HUES64 (cell line): ENCODE results near the gene HOXD3.

ENCODE experiments used
- H3K27ac ChIP-seq: 2 replicates; pipeline ENCODE4 v1.7.0; 2013; ENCODE audit warnings: low read depth, low read length, inconsistent platforms
- H3K27me3 ChIP-seq: 2 replicates; pipeline ENCODE4 v1.6.1; 2013; ENCODE audit warnings: mild to moderate bottlenecking, low read length; ENCODE audit not compliant: insufficient read depth
- H3K36me3 ChIP-seq: 2 replicates; pipeline ENCODE4 v1.6.1; 2013; ENCODE audit warnings: mild to moderate bottlenecking, low read length; ENCODE audit not compliant: insufficient read depth
- H3K4me1 ChIP-seq: 2 replicates; pipeline ENCODE4 v1.6.1; 2013; ENCODE audit warnings: mild to moderate bottlenecking, low read length, moderate library complexity; ENCODE audit not compliant: insufficient read depth
- H3K4me3 ChIP-seq: 2 replicates; pipeline ENCODE4 v1.5.1; 2013; ENCODE audit warnings: mild to moderate bottlenecking, low read length, moderate library complexity
- H3K9ac ChIP-seq: 2 replicates; pipeline ENCODE4 v1.6.1; 2013; ENCODE audit warnings: mild to moderate bottlenecking, low read depth, low read length
- H3K9me3 ChIP-seq: 2 replicates; pipeline ENCODE4 v1.6.1; 2013; ENCODE audit warnings: low read depth, low read length; ENCODE audit not compliant: insufficient read depth
- WGBS: fragments of 150-250, 120-280 bp; methylation state at CpG from one replicate; pipeline ENCODE4 v1.1.7; 2013; ENCODE audit warnings: missing lambda C conversion rate; 5-methylcytosine and 5-hydroxymethylcytosine counted together

HOXD3 gene

DNA sequence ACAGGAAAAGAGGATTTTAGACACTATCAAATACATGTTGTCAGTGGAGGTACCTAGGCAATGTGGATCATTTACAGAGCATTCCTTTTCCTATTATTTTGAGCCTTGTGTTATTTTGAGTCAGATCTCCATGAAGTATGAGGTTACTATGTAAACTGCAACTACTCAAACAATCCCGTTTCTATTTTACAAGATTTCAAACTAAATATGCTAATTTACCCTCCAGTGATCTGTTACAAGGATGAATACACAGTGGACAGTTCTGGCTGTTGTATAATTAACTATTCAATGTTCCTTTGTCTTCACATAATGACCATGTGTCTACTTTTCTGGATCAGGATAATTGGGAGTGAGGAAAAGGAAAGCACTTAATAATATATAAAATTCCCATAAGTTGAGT, 35.9 kb downstream of the HOXD3 start:
- H3K27me3 ChIP-seq = peaks cover 95% of the 10 kb centered on the region
- no peaks in the 10 kb centered on the region for H3K36me3 ChIP-seq
- H3K4me3 ChIP-seq = no peak overlapping the region
- H3K4me1 ChIP-seq = peaks cover 25% of the 10 kb centered on the region
- H3K9me3 ChIP-seq = no peaks in the 10 kb centered on the region
- WGBS = no CpG with 5 or more reads among the region's 1 CpG
- H3K27ac ChIP-seq = no peak overlapping the region
- H3K9ac ChIP-seq = no peak overlapping the region

DNA sequence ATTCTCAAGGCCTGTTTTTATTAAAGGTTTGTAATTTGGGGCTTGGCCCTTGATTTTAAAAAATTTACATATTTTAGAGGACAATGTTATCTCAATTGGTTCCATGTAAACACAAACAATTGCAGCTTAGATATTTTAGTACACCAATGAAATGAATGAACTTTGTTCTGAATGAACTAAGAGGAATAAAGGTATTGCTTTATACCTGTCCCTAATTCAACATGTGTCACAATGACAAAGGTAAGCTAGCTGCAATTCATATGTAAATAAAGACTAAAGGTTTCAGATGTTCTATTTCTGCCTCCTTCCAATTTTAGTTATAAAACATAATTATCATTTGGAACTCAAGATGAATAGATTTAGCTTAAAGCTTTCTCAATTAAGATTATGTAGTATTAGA, 42.8 kb downstream of the HOXD3 start:
- Histone ChIP-seq H3K9ac (no peak overlapping the region), H3K27ac (no peak overlapping the region), H3K9me3 (no peaks in the 10 kb centered on the region), H3K27me3 (peaks cover 52% of the 10 kb centered on the region), H3K4me1 (no peaks in the 10 kb centered on the region), H3K4me3 (no peak overlapping the region), H3K36me3 (no peaks in the 10 kb centered on the region)

DNA sequence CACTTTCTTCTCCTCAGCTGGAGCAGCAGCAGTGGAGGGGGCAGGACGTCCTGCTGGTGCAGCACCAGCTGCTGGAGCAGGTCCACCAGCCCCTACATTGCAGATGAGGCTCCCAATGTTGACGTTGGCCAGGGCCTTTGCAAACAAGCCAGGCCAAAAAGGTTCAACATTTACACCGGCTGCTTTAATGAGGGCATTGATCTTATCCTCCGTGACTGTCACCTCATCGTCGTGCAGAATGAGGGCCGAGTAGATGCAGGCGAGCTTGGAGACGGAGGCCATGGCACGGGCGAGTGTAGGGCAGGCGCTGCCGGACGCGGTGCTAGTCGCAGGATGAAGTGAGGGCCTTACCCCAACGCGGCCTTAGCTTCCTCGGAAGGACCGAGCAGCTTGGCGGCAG, 43.9 kb downstream of the HOXD3 start:
- Histone ChIP-seq H3K9ac (no peak overlapping the region), H3K27ac (no peak overlapping the region), H3K4me3 (no peak overlapping the region), H3K9me3 (no peaks in the 10 kb centered on the region), H3K36me3 (no peaks in the 10 kb centered on the region), H3K4me1 (no peaks in the 10 kb centered on the region), H3K27me3 (peaks cover 47% of the 10 kb centered on the region)
- WGBS = 90% methylated on average over 21 of the region's 21 CpGs

DNA sequence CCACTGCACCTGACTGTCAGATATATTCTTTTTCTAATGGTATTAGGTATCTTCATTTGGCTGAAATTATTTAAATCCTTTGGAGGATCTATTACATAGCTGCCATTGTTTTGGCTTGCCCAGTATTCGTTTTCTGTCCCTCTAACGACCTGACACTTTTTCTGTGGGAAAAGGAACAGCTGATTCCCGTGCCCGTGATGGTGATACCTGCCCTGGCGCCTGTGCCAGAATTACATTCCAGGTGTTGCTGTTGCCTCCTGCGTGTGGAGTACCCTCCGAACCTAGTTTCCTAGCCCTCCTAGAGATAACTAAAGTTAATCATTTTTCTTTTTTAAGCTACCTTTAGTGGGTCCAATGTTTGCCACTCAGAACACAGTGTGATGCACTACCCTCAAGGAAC, 45.4 kb downstream of the HOXD3 start:
- Histone ChIP-seq H3K4me3 (no peak overlapping the region), H3K36me3 (no peaks in the 10 kb centered on the region), H3K9me3 (no peaks in the 10 kb centered on the region), H3K4me1 (no peaks in the 10 kb centered on the region), H3K27ac (no peak overlapping the region), H3K27me3 (peaks cover 35% of the 10 kb centered on the region), H3K9ac (no peak overlapping the region)
- 89% methylated on average over 7 of the region's 7 CpGs for WGBS

DNA sequence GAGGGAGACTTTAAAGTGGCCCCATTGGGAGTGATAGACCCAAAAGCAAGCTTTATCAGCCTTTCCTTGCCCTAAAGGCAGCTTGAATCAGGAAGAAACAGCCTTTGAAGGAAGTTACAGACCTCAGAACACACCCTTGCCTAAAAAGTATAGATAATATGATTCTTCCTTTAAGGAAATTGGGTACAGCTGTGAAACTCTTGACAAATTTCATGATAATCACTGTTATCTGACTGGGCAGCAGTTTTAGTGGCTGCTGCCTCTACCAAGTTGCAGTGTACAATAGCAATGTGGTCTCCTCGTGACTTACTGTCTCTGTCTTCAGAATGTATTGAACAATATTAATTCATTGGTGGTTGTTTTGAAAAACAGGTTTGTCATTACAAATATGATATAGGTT, 48.0 kb downstream of the HOXD3 start:
- Histone ChIP-seq H3K27me3 (peaks cover 25% of the 10 kb centered on the region; the same call in 1 of the 2 replicates), H3K27ac (no peak overlapping the region), H3K36me3 (no peaks in the 10 kb centered on the region), H3K9me3 (no peaks in the 10 kb centered on the region), H3K4me1 (no peaks in the 10 kb centered on the region), H3K9ac (no peak overlapping the region), H3K4me3 (no peak overlapping the region)
- WGBS = 100% methylated on average over 1 of the region's 1 CpG

DNA sequence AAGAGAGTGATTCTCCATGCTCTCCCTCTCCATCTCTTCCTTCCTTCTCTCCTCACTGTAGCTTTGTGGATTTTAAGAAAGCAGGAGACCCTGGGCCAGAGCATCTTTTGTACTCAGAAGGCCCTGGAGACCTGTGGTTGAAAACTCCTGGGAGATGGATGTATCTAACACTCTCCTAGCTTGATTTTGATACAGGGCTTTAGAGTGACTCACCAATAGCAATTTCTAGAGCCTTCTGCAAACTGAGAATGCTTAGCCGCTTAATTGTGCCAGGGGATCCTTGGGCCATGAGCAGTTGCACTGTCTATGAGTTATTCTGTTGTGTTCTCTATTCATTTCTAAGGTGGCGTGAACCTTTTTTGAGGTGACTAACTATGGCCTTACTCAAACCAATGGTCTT, 49.0 kb downstream of the HOXD3 start:
- Histone ChIP-seq H3K9me3 (no peaks in the 10 kb centered on the region), H3K4me3 (no peak overlapping the region), H3K9ac (no peak overlapping the region), H3K36me3 (no peaks in the 10 kb centered on the region), H3K4me1 (no peaks in the 10 kb centered on the region), H3K27me3 (peaks cover 20% of the 10 kb centered on the region; the same call in 1 of the 2 replicates), H3K27ac (no peak overlapping the region)
- 98% methylated on average over 2 of the region's 2 CpGs for WGBS

DNA sequence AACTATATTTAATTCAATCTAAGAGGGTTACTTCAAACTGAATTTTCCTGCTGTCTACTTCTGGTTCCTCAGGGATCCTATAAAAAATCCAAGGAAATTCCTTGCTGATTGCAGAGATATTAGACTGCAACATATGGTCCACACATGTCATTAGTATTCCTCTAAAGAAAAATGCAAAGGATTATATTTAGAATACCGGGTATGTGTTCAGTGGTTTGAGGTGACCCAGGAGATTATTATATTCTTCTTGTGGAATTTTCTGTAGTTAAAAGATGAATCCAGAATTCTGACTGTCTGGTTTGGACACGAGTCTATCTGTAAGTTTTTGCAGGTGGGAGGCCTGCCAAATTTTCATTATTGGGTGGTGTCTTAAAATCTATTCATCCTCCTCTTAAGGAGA, 49.6 kb downstream of the HOXD3 start:
- H3K27ac ChIP-seq = no peak overlapping the region
- no peaks in the 10 kb centered on the region for H3K36me3 ChIP-seq
- no peaks in the 10 kb centered on the region for H3K9me3 ChIP-seq
- H3K4me1 ChIP-seq = no peaks in the 10 kb centered on the region
- no peak overlapping the region for H3K4me3 ChIP-seq
- H3K9ac ChIP-seq = no peak overlapping the region
- H3K27me3 ChIP-seq = peaks cover 21% of the 10 kb centered on the region; the same call in 1 of the 2 replicates
- WGBS = 84% methylated on average over 2 of the region's 2 CpGs

DNA sequence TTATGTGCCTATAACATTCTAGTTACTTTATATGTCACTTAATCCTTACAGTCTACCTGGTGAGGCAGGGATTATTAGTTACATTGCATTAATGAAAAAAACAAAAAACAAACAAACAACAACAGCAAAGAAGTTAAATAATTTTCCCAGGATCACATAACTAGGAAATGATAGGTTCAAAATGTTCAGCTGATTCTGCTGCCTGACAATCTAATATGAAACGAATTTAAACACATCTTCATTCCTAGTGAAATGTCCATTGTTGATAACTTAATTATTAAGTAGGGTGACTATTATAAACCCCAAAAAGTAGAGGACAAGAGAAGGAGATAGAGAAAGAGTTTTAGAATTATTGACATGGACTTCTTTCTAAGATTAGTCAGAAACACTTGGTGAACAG, 54.0 kb downstream of the HOXD3 start:
- Histone ChIP-seq H3K4me3 (no peak overlapping the region), H3K9ac (no peak overlapping the region), H3K9me3 (no peaks in the 10 kb centered on the region), H3K27ac (no peak overlapping the region), H3K4me1 (no peaks in the 10 kb centered on the region), H3K27me3 (0 out of 2 replicates have a peak, but pooled peaks cover 3% of the 10 kb centered on the region), H3K36me3 (no peaks in the 10 kb centered on the region)
- no CpG with 5 or more reads among the region's 1 CpG for WGBS

DNA sequence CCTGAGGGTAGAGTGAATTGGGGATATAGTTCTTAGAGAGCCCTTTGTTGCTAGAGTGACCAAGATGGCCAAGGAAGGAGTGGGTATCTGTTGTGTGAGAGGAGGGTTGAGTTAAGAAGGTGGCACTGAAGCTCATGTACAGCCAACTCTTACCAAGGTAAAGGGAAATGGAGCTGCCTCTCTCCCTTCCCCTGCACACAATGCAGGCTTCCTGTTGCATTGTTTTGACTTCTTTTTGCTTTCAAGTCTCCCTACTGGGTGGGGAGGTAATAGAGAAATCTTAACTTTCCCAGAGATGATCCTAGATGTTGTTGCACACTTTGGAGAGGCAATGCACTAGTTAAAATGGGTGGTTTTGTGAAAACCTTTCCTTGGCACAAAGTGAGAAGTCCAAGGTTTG, 55.2 kb downstream of the HOXD3 start:
- Histone ChIP-seq H3K4me1 (no peaks in the 10 kb centered on the region), H3K27me3 (0 out of 2 replicates have a peak, but pooled peaks cover 3% of the 10 kb centered on the region), H3K27ac (no peak overlapping the region), H3K9ac (no peak overlapping the region), H3K36me3 (no peaks in the 10 kb centered on the region), H3K9me3 (no peaks in the 10 kb centered on the region), H3K4me3 (no peak overlapping the region)

DNA sequence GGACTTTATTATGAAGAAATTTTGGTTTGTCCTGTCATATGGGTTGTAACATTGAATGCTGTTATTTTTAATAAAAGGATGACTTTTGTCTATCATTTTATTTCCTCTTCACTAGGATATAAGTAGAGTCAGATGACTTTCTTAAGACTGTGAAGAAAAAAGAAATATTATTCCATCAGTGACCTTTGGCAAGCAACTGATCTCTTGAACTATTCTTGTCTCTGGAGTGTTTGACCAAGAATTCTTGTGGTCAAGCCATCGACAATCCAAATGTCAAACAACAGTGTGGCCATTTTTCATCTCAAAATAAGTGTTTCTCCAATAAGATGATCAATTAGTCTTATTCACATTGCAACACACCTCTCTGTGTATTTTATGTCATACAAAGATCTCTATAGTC, 56.3 kb downstream of the HOXD3 start:
- no peaks in the 10 kb centered on the region for H3K9me3 ChIP-seq
- H3K4me3 ChIP-seq = no peak overlapping the region
- H3K36me3 ChIP-seq = no peaks in the 10 kb centered on the region
- no peaks in the 10 kb centered on the region for H3K4me1 ChIP-seq
- H3K27ac ChIP-seq = no peak overlapping the region
- WGBS = 98% methylated on average over 1 of the region's 1 CpG
- no peak overlapping the region for H3K9ac ChIP-seq
- H3K27me3 ChIP-seq = 0 out of 2 replicates have a peak, but pooled peaks cover 3% of the 10 kb centered on the region
